H1 (cell line): ENCODE results near the gene NHS. TPM values are rescaled to one million over a fixed set of nuclear protein-coding genes. Genes with fewer than 3 reads are reported as not detected.

ENCODE experiments used
- CTCF ChIA-PET: fragments of 300-600 bp; sonication (Branson Sonifier 250); formaldehyde crosslinking; loops from one replicate; lab custom pipeline; 2021; ENCODE audit not compliant: partially characterized antibody; lab: Charles Lee
- POLR2A ChIA-PET: fragments of 300-600 bp; sonication (Branson Sonifier 250); formaldehyde crosslinking; loops from one replicate; lab custom pipeline; 2021; ENCODE audit warnings: inconsistent platforms; ENCODE audit not compliant: partially characterized antibody; lab: Charles Lee
- DNase-seq, 2 experiments: peaks; one replicate each; pipeline versions ENCODE4 v3.0.0 to v3.0.0-alpha.2; 2010 to 2022; ENCODE audit warnings: low spot score in 2 of 2, low read depth in 1 of 2, mixed read lengths in 1 of 2
- FAIRE-seq: peaks from 2 replicates; lab custom pipeline; 2011; peaks lifted over from hg19 to GRCh38; lab: Jason Lieb, UNC
- H2AFZ ChIP-seq: 2 replicates; pipeline ENCODE4 v1.8.1; 2012; ENCODE audit warnings: low read length, inconsistent platforms
- H2AK5ac ChIP-seq: 2 replicates; pipeline ENCODE4 v1.6.1; 2013; ENCODE audit warnings: low read depth, low read length
- H2BK120ac ChIP-seq: replicated peaks from 2 replicates; pipeline ENCODE3; 2013; ENCODE audit warnings: low read depth, low read length, inconsistent platforms
- H2BK12ac ChIP-seq: 2 replicates; pipeline ENCODE4 v1.6.1; 2013; ENCODE audit warnings: low read depth, low read length
- H2BK15ac ChIP-seq: 2 replicates; pipeline ENCODE4 v1.6.1; 2013; ENCODE audit warnings: low read length
- H2BK20ac ChIP-seq: 2 replicates; pipeline ENCODE4 v1.6.1; 2013; ENCODE audit warnings: low read length
- H2BK5ac ChIP-seq: 2 replicates; pipeline ENCODE4 v1.6.1; 2013; ENCODE audit warnings: low read depth, low read length
- H3K14ac ChIP-seq: 2 replicates; pipeline ENCODE4 v1.6.1; 2013; ENCODE audit warnings: inconsistent platforms; ENCODE audit not compliant: insufficient read length
- H3K18ac ChIP-seq: 2 replicates; pipeline ENCODE4 v1.6.1; 2013; ENCODE audit warnings: low read length; ENCODE audit errors: extremely low read depth
- H3K23ac ChIP-seq: 2 replicates; pipeline ENCODE4 v1.6.1; 2013; ENCODE audit warnings: inconsistent platforms; ENCODE audit not compliant: insufficient read length
- H3K23me2 ChIP-seq: 2 replicates; pipeline ENCODE4 v1.6.1; 2013; ENCODE audit warnings: low read depth, low read length
- H3K27ac ChIP-seq: 2 replicates; pipeline ENCODE4 v1.6.1; 2011; ENCODE audit warnings: low read depth, low read length, inconsistent platforms
- H3K27me3 ChIP-seq, 4 experiments: replicated peaks in 1 of 4; 1 replicate in 1 of 4; 2 replicates in 3 of 4; pipeline versions ENCODE4 v1.6.1 to v1.8.1; 2011 to 2013; ENCODE audit warnings: low read length in 3 of 4, mild to moderate bottlenecking in 3 of 4, inconsistent platforms in 2 of 4, mixed read lengths in 2 of 4, moderate library complexity in 1 of 4; ENCODE audit not compliant: control insufficient read depth in 3 of 4, insufficient read depth in 3 of 4; ENCODE audit errors: extremely low read depth in 1 of 4
- H3K36me3 ChIP-seq, 4 experiments: 2 replicates each; pipeline versions ENCODE4 v1.6.1 to v1.8.1; 2011 to 2013; ENCODE audit warnings: mild to moderate bottlenecking in 4 of 4, low read length in 3 of 4, moderate library complexity in 2 of 4, control low read depth in 1 of 4, inconsistent platforms in 1 of 4; ENCODE audit not compliant: insufficient read depth in 4 of 4, control insufficient read depth in 2 of 4
- H3K4ac ChIP-seq: replicated peaks from 2 replicates; pipeline ENCODE3; 2013; ENCODE audit warnings: low read length, low read depth, mixed read lengths, inconsistent platforms; ENCODE audit not compliant: insufficient read length
- H3K4me1 ChIP-seq, 4 experiments: replicated peaks in 1 of 4; 1 replicate in 1 of 4; 2 replicates in 3 of 4; pipeline versions ENCODE4 v1.6.1 to v1.8.1; 2011 to 2013; ENCODE audit warnings: low read length in 3 of 4, inconsistent platforms in 2 of 4, mixed read lengths in 1 of 4; ENCODE audit not compliant: insufficient read depth in 4 of 4, control insufficient read depth in 3 of 4
- H3K4me2 ChIP-seq, 2 experiments: 2 replicates each; pipeline versions ENCODE4 v1.6.1 to v1.8.1; 2011 to 2013; ENCODE audit warnings: low read depth in 2 of 2, low read length in 2 of 2, control low read depth in 1 of 2, inconsistent platforms in 1 of 2, mild to moderate bottlenecking in 1 of 2; ENCODE audit not compliant: insufficient read depth in 1 of 2
- H3K4me3 ChIP-seq, 4 experiments: fragments of 200-600, 300-600 bp in 1 of 4; sonication (generic), shearing (Covaris generic), sonication (Bioruptor Twin) in 1 of 4; 2 replicates each; pipeline versions ENCODE4 v1.5.1 to v1.8.1; 2011 to 2016; ENCODE audit warnings: low read length in 4 of 4, low read depth in 3 of 4, control low read depth in 2 of 4, inconsistent platforms in 2 of 4, mild to moderate bottlenecking in 2 of 4, mixed read lengths in 1 of 4, moderate library complexity in 1 of 4; ENCODE audit not compliant: insufficient read depth in 2 of 4; ENCODE audit errors: extremely low read depth in 1 of 4
- H3K56ac ChIP-seq: replicated peaks from 2 replicates; pipeline ENCODE3; 2013; ENCODE audit warnings: low read depth, mild to moderate bottlenecking, mixed read lengths, low read length, inconsistent platforms; ENCODE audit not compliant: insufficient read length
- H3K79me1 ChIP-seq: 2 replicates; pipeline ENCODE4 v1.6.1; 2013; ENCODE audit warnings: low read depth, low read length, control low read depth
- H3K79me2 ChIP-seq, 2 experiments: 2 replicates each; pipeline versions ENCODE4 v1.6.1 to v1.8.1; 2012 to 2013; ENCODE audit warnings: low read length in 2 of 2, mild to moderate bottlenecking in 2 of 2, inconsistent platforms in 1 of 2; ENCODE audit not compliant: insufficient read depth in 2 of 2, control insufficient read depth in 1 of 2
- H3K9ac ChIP-seq, 4 experiments: replicated peaks in 1 of 4; 1 replicate in 1 of 4; 2 replicates in 3 of 4; pipeline versions ENCODE4 v1.6.1 to v1.8.1; 2011 to 2013; ENCODE audit warnings: low read depth in 3 of 4, low read length in 3 of 4, control low read depth in 2 of 4, mild to moderate bottlenecking in 2 of 4, moderate library complexity in 2 of 4, inconsistent platforms in 1 of 4; ENCODE audit errors: extremely low read depth in 1 of 4
- H3K9me3 ChIP-seq, 2 experiments: 2 replicates each; pipeline versions ENCODE4 v1.6.1 to v1.8.1; 2012 to 2013; ENCODE audit warnings: mild to moderate bottlenecking in 2 of 2, moderate library complexity in 2 of 2, control low read depth in 1 of 2, inconsistent platforms in 1 of 2, low read depth in 1 of 2, low read length in 1 of 2, mixed read lengths in 1 of 2; ENCODE audit not compliant: insufficient read depth in 2 of 2
- H4K20me1 ChIP-seq, 2 experiments: replicated peaks in 1 of 2; 2 replicates each; pipeline versions ENCODE3 to v1.8.1; 2011 to 2013; ENCODE audit warnings: inconsistent platforms in 2 of 2, low read length in 2 of 2, mild to moderate bottlenecking in 1 of 2; ENCODE audit not compliant: insufficient read depth in 2 of 2, control insufficient read depth in 1 of 2
- H4K5ac ChIP-seq: 2 replicates; pipeline ENCODE4 v1.6.1; 2013; ENCODE audit warnings: low read length, low read depth, mixed read lengths, inconsistent platforms; ENCODE audit not compliant: insufficient read length
- H4K8ac ChIP-seq: 2 replicates; pipeline ENCODE4 v1.8.0; 2013; ENCODE audit warnings: mild to moderate bottlenecking, moderate library complexity, low read length, inconsistent platforms; ENCODE audit not compliant: insufficient read depth; ENCODE audit errors: extremely low read depth
- H4K91ac ChIP-seq: replicated peaks from 2 replicates; pipeline ENCODE3; 2013; ENCODE audit warnings: low read length, mixed read lengths, inconsistent platforms; ENCODE audit not compliant: insufficient read length
- JUN ChIP-seq: IDR thresholded peaks from 2 replicates; pipeline ENCODE4 v1.6.1; 2011; ENCODE audit warnings: low read depth, mild to moderate bottlenecking, improper control_type of control experiment, low read length
- MAFK ChIP-seq: IDR thresholded peaks from 2 replicates; pipeline ENCODE4 v1.6.1; 2012; ENCODE audit warnings: low read depth, mild to moderate bottlenecking, improper control_type of control experiment, low read length
- polyA plus RNA-seq, 7 experiments: library from polyadenylated mRNA; depleted of rRNA in 3 of 7; stranded (reverse) in 5 of 7; unstranded in 2 of 7; fragments of >200 nt in 5 of 7; fragments of 200-250 nt in 2 of 7; gene quantifications; 1 replicate in 5 of 7; 2 replicates in 1 of 7; 4 replicates in 1 of 7; pipeline versions ENCODE4 v1.2.1 to v1.2.3, GENCODE V29; 2011 to 2013; ENCODE audit warnings: missing spikeins in 2 of 7, mixed read lengths in 2 of 7
- total RNA-seq: library from RNA; stranded (reverse); fragmentation: NEBNext Ultra II Directional; extraction: Animal tissue kit (Norgen Biotek cat#: 25700); gene quantifications from 2 replicates; pipeline ENCODE4 v1.2.1, GENCODE V29; 2021

NHS gene
- total and polyA plus RNA-seq, 2 of the 8 experiments (the other 6 are each of a cell fraction or from before 2014, with no cell fraction given), result 2.2 to 6.7 TPM

- no peaks in the 10 kb centered on the region for H3K79me1 ChIP-seq
- CTCF ChIA-PET, result no interaction called here
- no peaks in the 10 kb centered on the region for H3K23me2 ChIP-seq
- no peak overlapping the region for H3K27ac ChIP-seq
- no peak overlapping the region for H3K9ac ChIP-seq
- no peak overlapping the region for H4K5ac ChIP-seq
- no peak overlapping the region for H3K4me2 ChIP-seq
- H2BK20ac ChIP-seq, result no peak overlapping the region
- POLR2A ChIA-PET, result no interaction called here
- no peak overlapping the region for H4K8ac ChIP-seq
- TF ChIP-seq JUN, result no peak
- no peak for TF ChIP-seq MAFK
- H3K9me3 ChIP-seq, result no peaks in the 10 kb centered on the region
- no peak overlapping the region for H2BK15ac ChIP-seq
- no peak overlapping the region for H2BK120ac ChIP-seq
- H4K20me1 ChIP-seq, result no peaks in the 10 kb centered on the region
- no peak overlapping the region for H2BK5ac ChIP-seq
- no peak overlapping the region for H2BK12ac ChIP-seq
- no peak overlapping the region for H3K56ac ChIP-seq
- no peaks in the 10 kb centered on the region for H3K27me3 ChIP-seq
- H4K91ac ChIP-seq, result no peak overlapping the region
- no peaks in the 10 kb centered on the region; a peak in 1 of 4 replicates for H3K79me2 ChIP-seq
- H3K36me3 ChIP-seq, result no peaks in the 10 kb centered on the region
- FAIRE-seq (no peak), DNase-seq (no peak)
- H3K4ac ChIP-seq, result no peak overlapping the region
- H3K14ac ChIP-seq, result no peak overlapping the region
- H3K18ac ChIP-seq, result no peak overlapping the region
- H3K4me1 ChIP-seq, result peaks cover 0 to 3% (median 0%) of the 10 kb centered on the region in 4 experiments; a peak in 1 of 7 replicates
- H3K4me3 ChIP-seq, result no peak overlapping the region
- H2AK5ac ChIP-seq, result no peak overlapping the region
- H2AFZ ChIP-seq, result no peak overlapping the region
- no peak overlapping the region for H3K23ac ChIP-seq
These were observed 89.2 kb downstream of the NHS start for GRCh38 chrX:17464194-17464593.
